NCI-H2196 treated with DMSO at 0.1 percent for 48 hours (cell line): ENCODE data around the gene ACBD5.
"Not testable (repeated sequence)": the region's sequence is repeated elsewhere in the genome, so short reads cannot be mapped to it uniquely, and the experiment has no call there.

ENCODE experiments used
- DNase-seq: peaks from one replicate; lab custom pipeline; 2025; ENCODE audit not compliant: unreplicated experiment; lab: John Stamatoyannopoulos, UW

Gene ACBD5

GRCh38 chr10:27241010-27241651 lies 534 bp upstream of the ACBD5 start:
- no peak for DNase-seq

GRCh38 chr10:27237531-27237930 lies 3.1 kb downstream of the ACBD5 start:
- not testable (repeated sequence) for DNase-seq

GRCh38 chr10:27236589-27237128 lies 3.9 kb downstream of the ACBD5 start:
- not testable (repeated sequence) for DNase-seq

- DNase-seq: no peak
These were observed 4.9 kb downstream of the ACBD5 start for GRCh38 chr10:27235706-27236105.

GRCh38 chr10:27230022-27230421 lies 10.6 kb downstream of the ACBD5 start:
- no peak for DNase-seq

DNA sequence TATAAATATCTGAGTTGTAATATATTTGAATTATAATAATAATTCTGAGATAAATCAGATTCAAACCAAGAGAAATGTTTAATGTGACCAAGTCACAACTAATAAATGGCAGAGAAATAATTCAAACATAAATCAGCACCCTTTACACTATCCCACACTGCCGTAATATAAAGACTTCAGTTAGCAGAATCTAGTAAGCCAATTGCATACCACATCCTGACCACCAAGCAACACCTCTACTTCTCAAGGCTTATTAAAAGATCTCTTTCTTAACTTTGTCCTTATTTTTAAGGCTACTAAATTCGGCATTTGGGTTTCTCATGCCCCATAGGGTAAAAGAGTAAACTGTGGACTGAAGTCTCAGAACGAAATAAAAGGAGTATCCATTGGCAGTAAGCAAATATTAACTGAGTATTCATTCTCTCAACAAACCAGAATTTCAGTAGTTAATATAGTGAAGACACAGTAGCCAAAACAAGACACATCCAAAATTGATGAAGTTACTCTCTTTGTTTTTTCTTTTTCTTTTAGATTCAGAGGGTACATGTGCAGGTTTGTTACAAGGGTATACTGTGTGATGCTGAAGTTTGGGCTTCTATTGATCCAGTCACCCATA lies 14.8 kb downstream of the ACBD5 start:
- DNase-seq: no peak

DNA sequence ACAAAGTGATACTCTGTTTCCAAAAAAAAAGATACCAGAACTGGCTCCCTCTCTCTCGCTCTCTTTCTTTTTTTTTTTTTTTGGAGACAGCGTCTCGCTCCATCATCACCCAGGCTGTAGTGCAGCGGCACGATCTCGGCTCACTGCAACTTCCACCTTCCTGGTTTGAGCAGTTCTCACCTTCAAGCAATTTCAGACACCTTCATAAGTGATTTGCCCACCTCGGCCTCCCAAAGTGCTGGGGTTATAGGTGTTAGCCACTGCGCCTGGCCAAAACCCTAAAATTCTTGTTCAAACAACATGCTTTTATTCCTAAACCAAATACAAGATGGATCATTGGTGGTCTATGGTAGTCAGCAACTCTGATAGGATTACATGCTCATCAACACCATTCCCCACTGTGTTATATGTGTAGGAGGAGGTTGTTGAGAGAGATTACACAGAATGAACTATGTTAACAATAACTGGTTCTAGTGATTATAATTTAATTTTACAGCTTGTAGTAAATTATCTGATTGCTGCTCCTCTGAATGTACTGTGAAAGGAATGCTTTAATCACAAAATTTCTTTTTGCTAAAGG lies 15.5 kb downstream of the ACBD5 start:
- DNase-seq: no peak

DNA sequence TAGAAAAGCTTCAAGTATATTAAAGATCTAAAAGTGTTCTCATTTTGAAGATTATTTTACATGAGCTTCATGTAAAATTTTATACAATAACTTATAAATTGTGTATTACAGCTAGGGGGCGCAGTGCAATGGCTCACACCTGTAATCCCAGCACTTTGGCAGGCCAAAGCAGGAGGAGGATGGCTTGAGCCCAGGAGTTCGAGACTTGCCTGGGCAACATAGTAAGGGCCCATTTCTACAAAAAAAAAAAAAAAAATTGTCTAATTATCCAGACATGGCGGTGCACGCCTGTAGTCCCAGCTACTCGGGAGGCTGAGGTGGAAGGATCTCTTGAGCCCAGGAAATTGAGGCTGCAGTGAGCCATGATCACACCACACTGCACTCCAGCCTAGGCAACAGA lies 16.6 kb downstream of the ACBD5 start:
- no peak for DNase-seq

DNA sequence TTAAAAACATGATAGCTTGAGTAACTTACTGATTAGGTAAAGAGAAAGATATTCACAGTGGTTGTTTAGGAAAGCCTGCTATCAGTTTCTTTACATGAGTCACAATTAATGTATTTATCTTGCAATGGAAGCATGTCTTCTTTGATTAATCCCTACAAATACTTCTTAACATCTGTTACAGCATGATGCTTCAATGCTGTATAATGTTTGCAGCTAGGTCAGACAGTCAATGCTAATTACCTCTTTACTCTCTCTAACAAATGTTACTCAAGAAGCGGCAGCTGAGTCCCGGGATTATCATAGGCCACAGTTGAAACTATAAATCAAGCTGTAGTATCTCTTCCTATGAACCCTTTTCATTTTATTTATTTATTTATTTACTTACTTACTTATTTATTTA lies 33.2 kb downstream of the ACBD5 start:
- no peak for DNase-seq

GRCh38 chr10:27203806-27204205 lies 36.8 kb downstream of the ACBD5 start:
- no peak for DNase-seq

DNA sequence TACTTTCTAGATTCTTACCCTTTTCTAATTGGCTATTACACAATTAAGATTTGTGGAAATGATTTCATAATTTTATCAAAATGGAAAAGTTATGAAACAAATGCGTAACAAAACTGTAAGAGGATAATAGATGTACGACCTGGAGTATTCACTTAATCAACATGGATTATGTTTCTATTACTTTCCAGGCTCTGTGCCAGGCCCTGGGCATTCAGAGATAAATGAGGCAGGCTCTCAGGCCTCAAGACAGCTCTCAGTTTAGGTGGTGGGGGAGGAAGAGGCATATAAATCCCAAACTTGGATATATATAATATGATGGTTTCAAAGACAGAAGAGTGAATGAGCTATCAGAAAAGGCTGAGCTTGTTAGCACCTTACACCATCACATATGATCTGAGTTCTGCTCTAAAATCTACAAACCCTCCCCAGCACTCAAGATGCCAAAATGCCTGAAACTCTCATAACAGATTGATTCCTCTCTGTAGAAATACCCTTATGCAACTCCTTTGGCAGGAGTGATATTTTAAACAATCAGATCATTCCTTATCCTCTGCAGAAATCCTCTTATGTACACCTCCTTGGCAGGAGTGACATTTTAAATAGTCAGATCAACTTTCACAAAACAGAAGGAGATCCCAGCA lies 42.5 kb downstream of the ACBD5 start:
- DNase-seq: no peak

DNA sequence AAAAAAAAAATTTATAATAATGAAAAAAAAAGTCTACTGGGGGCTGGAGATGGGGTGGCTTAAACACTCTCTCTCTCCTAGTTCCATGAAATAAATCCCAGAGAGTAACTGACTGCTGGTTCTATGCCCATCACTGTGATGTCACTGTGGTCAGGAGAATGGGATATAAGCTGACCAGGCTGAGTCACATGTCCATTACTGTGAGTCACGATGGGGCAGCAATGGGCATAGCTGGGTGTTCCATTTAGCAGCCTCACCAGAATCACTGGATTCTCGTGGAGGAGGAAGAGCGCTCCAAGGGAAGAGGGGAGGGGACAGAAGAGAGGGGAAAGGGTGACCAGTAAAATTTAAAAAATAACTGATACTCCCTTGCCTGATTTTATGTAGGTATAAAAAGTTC lies 48.3 kb downstream of the ACBD5 start:
- no peak for DNase-seq

GRCh38 chr10:27190508-27190907 lies 50.1 kb downstream of the ACBD5 start:
- DNase-seq: no peak

DNA sequence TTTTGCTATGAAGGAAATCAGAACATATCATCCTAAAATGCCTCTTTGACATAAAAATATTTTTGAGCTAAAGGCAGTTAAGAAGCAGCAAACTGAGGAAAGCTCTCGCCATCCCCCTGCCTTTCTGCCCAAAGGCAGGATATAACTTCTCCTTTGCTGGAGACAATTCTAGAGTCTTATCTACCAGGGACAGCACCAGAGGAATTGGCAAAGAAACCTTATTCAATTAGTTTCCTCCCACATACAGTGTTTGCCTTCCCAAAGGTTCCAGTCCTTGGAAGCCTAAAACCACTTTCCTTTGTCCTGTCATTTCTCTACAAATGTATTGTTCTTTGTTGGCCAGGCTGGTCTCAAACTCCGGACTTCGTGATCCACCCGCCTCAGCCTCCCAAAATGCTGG lies 51.7 kb downstream of the ACBD5 start:
- no peak for DNase-seq

GRCh38 chr10:27188259-27188658 lies 52.3 kb downstream of the ACBD5 start:
- DNase-seq: no peak

GRCh38 chr10:27169849-27170248 lies 70.7 kb downstream of the ACBD5 start:
- no peak for DNase-seq

DNA sequence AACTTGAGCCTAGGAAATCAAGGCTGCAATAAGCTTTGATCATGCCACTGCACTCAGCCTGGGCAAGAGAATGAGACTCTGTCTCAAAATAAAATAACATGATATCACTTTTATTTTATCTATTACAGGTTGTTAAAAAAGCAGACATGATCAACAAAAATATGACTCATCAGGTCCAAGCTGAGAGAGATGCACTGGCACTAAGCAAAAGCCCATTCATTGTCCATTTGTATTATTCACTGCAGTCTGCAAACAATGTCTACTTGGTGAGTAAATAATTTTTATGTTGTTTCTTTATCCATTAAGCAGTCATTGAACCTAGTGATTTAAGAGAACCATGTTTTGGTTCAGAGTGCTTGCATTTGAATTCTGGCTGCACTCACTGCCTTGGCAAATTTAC lies 82.2 kb downstream of the ACBD5 start:
- DNase-seq: peak; percentile 4

- no peak for DNase-seq
These were observed 83.4 kb downstream of the ACBD5 start for GRCh38 chr10:27157150-27157549.

DNA sequence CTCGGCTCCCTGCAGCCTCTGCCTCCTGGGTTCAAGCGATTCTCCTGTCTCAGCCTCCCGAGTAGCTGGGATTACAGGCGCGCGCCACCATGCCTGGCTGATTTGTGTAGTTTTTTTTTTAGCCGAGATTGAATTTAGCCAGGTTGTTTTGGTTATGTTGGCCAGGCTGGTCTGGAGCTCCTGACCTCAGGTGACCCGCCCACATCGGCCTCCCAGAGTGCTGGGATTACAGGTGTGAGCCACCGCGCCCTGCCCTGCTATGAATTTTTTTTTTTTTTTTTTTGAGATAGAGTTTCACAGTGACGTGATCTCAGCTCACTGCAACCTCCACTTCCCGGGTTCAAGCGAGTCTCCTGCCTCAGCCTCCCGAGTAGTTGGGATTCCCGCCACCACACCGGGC lies 84.0 kb downstream of the ACBD5 start:
- not testable (repeated sequence) for DNase-seq

DNA sequence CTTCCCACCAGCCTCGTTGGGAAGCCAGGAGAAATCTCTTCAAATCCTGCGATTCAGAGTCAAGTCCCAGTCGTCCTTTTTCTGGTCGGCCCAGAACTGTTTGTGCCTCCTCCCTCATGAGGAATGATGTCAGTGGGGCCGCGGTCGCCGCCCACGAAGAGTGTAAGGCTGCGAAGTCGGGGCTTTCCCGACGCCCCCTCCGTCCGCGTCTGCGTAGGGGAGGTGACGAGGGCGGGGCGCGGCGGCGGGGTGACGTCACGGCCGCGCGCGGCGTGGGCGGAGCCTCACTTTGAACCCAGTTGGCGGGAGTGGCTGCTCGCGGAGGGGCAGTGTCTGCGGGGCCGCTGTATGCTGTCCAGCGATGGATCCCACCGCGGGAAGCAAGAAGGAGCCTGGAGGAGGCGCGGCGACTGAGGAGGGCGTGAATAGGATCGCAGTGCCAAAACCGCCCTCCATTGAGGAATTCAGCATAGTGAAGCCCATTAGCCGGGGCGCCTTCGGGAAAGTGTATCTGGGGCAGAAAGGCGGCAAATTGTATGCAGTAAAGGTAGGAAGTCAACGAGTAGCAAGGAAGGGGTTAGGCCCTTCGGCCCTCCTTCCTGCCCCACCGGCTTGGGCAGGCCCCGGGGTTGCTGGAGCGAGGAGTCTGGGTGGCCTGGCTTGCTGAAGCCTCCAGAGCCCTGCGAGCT lies 85.4 kb downstream of the ACBD5 start, which contains the start of gene MASTL:
Gene MASTL (plus strand): TSS at position 287 of the 689 bp plus-strand sequence. CDS start 75 bp downstream, at position 362.
- DNase-seq: peak; percentile 33

GRCh38 chr10:27153845-27154193 lies 86.8 kb downstream of the ACBD5 start:
- DNase-seq: no peak
